Adrenal gland (tissue), 12 donors: Measurements from ENCODE around the gene AK5. TPM values are rescaled to one million over a fixed set of nuclear protein-coding genes. Genes with fewer than 3 reads are reported as not detected.

ENCODE experiments used
- DNase-seq, 7 donors: peaks; one replicate each; pipeline ENCODE4 v3.0.0-alpha.2; 2019 to 2020
- H3K27ac ChIP-seq, 5 donors: fragments of 200-600 bp; sonication (generic) in 4 of 5; 1 replicate in 3 of 5; 2 replicates in 2 of 5; pipeline versions ENCODE4 v1.5.1 to v1.8.0; 2016 to 2020; ENCODE audit warnings: mild to moderate bottlenecking in 1 of 5
- H3K27me3 ChIP-seq: fragments of 200-600 bp; 2 replicates; pipeline ENCODE4 v1.8.0; 2021
- H3K36me3 ChIP-seq, 2 donors: fragments of 200-600 bp; replicated peaks in 1 of 2; 1 replicate in 1 of 2; 2 replicates in 1 of 2; pipeline versions ENCODE4 v1.5.1 to v1.8.0; 2018 to 2022
- H3K4me1 ChIP-seq, 2 donors: fragments of 200-600 bp; replicated peaks in 1 of 2; 1 replicate in 1 of 2; 2 replicates in 1 of 2; pipeline versions ENCODE4 v1.5.1 to v1.8.0; 2018 to 2021
- H3K4me3 ChIP-seq, 4 donors: fragments of 200-600 bp; sonication (generic) in 3 of 4; one replicate each; pipeline ENCODE4 v1.5.1; 2016 to 2018
- H3K9me3 ChIP-seq, 3 donors: fragments of 200-600 bp; sonication (generic) in 1 of 3; replicated peaks in 1 of 3; 1 replicate in 2 of 3; 2 replicates in 1 of 3; pipeline versions ENCODE4 v1.5.1 to v1.8.0; 2016 to 2021
- CTCF ChIP-seq, 6 experiments: fragments of 450-650 bp in 4 of 6; fragments of 200-600 bp in 2 of 6; sonication (generic) in 1 of 6; IDR thresholded peaks; 1 replicate in 5 of 6; 2 replicates in 1 of 6; pipeline versions ENCODE4 v1.5.1 to v1.8.0; 2016 to 2021; ENCODE audit warnings: antibody characterized with exemption in 6 of 6, mild to moderate bottlenecking in 2 of 6, moderate library complexity in 1 of 6
- POLR2A ChIP-seq, 2 donors: fragments of 450-650 bp; IDR thresholded peaks; one replicate each; pipeline ENCODE4 v1.6.1; 2017; ENCODE audit warnings: antibody characterized with exemption in 2 of 2, mild to moderate bottlenecking in 2 of 2, moderate library complexity in 1 of 2
- WGBS, 4 donors: extraction: QIAGEN DNeasy Blood & Tissue Kit in 2 of 4; methylation state at CpG; one replicate each; pipeline versions ENCODE4 v1.1.5 to v1.1.7; 2013 to 2017; 5-methylcytosine and 5-hydroxymethylcytosine counted together
- intact Hi-C, 2 donors: fragments of 100-400 bp; cut with DNase I; formaldehyde crosslinking; loops; one replicate each; pipeline versions ENCODE4 v1.14.1 to v1.15.0; 2022 to 2023
- polyA plus RNA-seq, 3 donors: library from polyadenylated mRNA; stranded (reverse); fragments of 200-250 nt in 2 of 3; fragments of 350-450 nt in 1 of 3; fragmentation: Illumina TruSeq in 1 of 3; extraction: RNeasy Lipid Tissue Mini Kit (QIAGEN cat#74804) in 1 of 3; gene quantifications; one replicate each; pipeline ENCODE4 v1.2.3, GENCODE V29; 2013 to 2014
- small RNA-seq, 2 donors: library from RNA; depleted of rRNA; stranded (forward); fragments of <200 nt; gene quantifications; one replicate each; pipeline ENCODE3, GENCODE V24; 2016
- total RNA-seq, 9 donors: library from RNA; depleted of rRNA in 4 of 9; stranded (reverse); fragments of >200 nt in 4 of 9; fragments of 120-200 nt in 1 of 9; fragmentation: NEBNext Ultra II Directional in 1 of 9; extraction: Animal tissue kit (Norgen Biotek cat#: 25700) in 1 of 9; gene quantifications; one replicate each; pipeline versions ENCODE4 v1.1.0 to v1.2.4, GENCODE V29; 2013 to 2023
- donor health status: healthy with polysubstance abuse.
- donor health status: Bipolar disorder and iron deficiency.
- donor health status: DM: yes; HTN: yes; CAD: no.
- donor health status: DM: no; HTN: no; CAD: no.
- donor health status: DM: no; HTN: no; CAD: no.
- donor health status: DM: yes; HTN: yes; CAD: no.

The AK5 gene
- total and polyA plus RNA-seq, 12 donors, result 0.34 to 2.3 (median 1.1) TPM; not detected in 4

DNA sequence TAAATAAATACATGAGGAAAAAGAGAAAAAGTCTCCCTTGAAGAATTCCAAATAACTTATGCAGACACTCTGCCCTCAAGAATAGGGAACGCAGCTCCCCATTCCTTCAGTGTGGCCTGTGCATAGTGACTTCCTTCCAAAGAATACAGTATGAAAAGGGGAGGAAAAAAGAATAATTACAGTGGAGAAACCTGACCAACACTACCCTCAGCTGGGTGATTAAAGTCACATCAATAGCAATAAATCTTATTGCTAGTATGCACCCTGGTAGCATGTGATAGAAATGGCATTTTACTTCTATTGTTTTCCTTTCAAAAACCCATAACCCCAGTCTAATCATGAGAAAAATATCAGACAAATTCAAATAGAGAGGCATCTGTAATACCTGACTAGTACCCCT is 315.5 kb downstream of the AK5 start:
- Histone ChIP-seq H3K9me3 (no peaks in the 10 kb centered on the region), H3K36me3 (no peaks in the 10 kb centered on the region), H3K4me3 (no peak overlapping the region), H3K27ac (no peak overlapping the region), H3K4me1 (peaks cover 0 to 6% of the 10 kb centered on the region in 2 donors), H3K27me3 (no peaks in the 10 kb centered on the region)
- TF ChIP-seq POLR2A (IDR thresholded peaks at IDR 0.05) (no peak), CTCF (IDR thresholded peaks at IDR 0.05) (no peak)
- WGBS, 4 donors, result 96 to 100% (median 100%) methylated on average over 1 of the region's 1 CpG
- DNase-seq, result no peak
- intact Hi-C loops, result loop anchor here in 1 of 2 donors (10.0 kb wide), 1 partner anchor 87 kb away; the partner anchor contains the start of gene ZZZ3

DNA sequence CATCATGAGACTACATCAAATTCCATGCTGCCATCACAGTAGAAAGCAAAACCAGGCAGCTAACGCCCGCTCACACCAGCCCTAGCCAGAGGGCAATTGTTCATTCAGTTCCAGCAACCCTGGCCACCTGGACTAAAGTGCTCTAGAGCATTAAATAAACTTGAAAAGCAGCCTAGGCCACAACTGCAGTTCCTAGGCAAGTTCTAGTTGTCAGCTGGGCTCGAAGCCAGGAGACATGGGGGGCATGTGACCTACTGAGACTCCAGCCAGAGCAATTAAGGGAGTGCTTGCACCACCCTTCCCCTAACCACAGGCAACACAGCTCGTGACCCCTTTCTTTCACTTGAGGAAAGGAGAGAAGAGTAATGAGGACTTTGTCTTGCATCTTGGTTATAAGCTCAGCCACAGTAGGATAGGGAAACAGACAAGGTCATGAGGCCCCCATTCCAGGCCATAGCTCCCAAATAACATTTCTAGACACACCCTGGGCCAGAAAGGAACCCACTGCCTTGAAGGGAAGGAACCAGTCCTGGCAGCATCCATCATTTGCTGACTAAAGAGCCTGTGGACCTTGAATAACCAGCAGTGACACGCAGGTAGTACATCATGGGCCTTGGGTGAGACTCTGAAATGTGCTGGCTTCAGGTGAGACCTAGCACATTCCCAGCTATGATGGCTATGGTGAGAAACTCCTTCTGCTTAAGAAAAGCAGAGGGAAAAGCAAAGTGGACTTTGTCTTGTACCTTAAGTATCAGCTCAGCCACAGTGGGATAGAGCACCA is 323.6 kb downstream of the AK5 start:
- H3K4me3 ChIP-seq, result no peak overlapping the region
- peak overlapping the region in 1 of 5 donors; percentile 23 for H3K27ac ChIP-seq
- no peaks in the 10 kb centered on the region for H3K27me3 ChIP-seq
- DNase-seq, result peak; percentile 53 to 80 (median 73)
- TF ChIP-seq CTCF (IDR thresholded peaks at IDR 0.05) (no peak), POLR2A (IDR thresholded peaks at IDR 0.05) (no peak)
- 68 to 81% (median 71%) methylated on average over 5 of the region's 5 CpGs for WGBS, 4 donors
- no peaks in the 10 kb centered on the region for H3K36me3 ChIP-seq
- H3K4me1 ChIP-seq, result peaks cover 10 to 22% of the 10 kb centered on the region in 2 donors
- intact Hi-C loops, result no loop called here
- peaks cover 0 to 11% (median 8%) of the 10 kb centered on the region in 3 donors for H3K9me3 ChIP-seq

GRCh38 chr1:77608893-77609292 is 327.1 kb downstream of the AK5 start:
- 95 to 99% (median 98%) methylated on average over 3 of the region's 3 CpGs for WGBS, 4 donors
- Histone ChIP-seq H3K4me3 (no peak overlapping the region), H3K27ac (no peak overlapping the region), H3K27me3 (no peaks in the 10 kb centered on the region), H3K36me3 (no peaks in the 10 kb centered on the region), H3K9me3 (peaks cover 0 to 11% (median 8%) of the 10 kb centered on the region in 3 donors), H3K4me1 (peaks cover 10 to 22% of the 10 kb centered on the region in 2 donors)
- intact Hi-C loops, result no loop called here
- TF ChIP-seq CTCF (IDR thresholded peaks at IDR 0.05) (no peak), POLR2A (IDR thresholded peaks at IDR 0.05) (no peak)
- DNase-seq, result no peak

Small RNA genes lying within 50 kb of the gene (small RNA-seq; reads per million reads assigned to genes)
- 0 reads per million in 2 donors for gene RNU7-8P

Other genes with a start within 250 kb of the AK5 start
- 10 to 100 TPM; 15.3 to 35.2 (median 27.7) TPM for gene PIGK, start 62.6 kb upstream of the AK5 start, total RNA-seq
- gene PIGK, start 62.6 kb upstream of the AK5 start, polyA plus RNA-seq, result 10 to 100 TPM in 1 of 3 donors, 1 to 10 TPM in 2; 3.4 to 44.5 (median 7.5) TPM